Endothelial cell (in vitro differentiated cells): ENCODE results near the gene BPIFA1. TPM values are rescaled to one million over a fixed set of nuclear protein-coding genes. Genes with fewer than 3 reads are reported as not detected.

Experiments
- DNase-seq: peaks from one replicate; pipeline ENCODE4 v3.0.0; 2021; ENCODE audit warnings: low spot score
- H3K27ac Mint-ChIP-seq: one replicate; pipeline ENCODE4 v1.8.0; 2021; ENCODE audit warnings: mixed read lengths, inconsistent platforms; ENCODE audit not compliant: unreplicated experiment
- H3K27me3 Mint-ChIP-seq: one replicate; pipeline ENCODE4 v1.8.0; 2021; ENCODE audit warnings: mild to moderate bottlenecking, moderate library complexity, mixed read lengths, inconsistent platforms; ENCODE audit not compliant: unreplicated experiment
- H3K36me3 Mint-ChIP-seq: one replicate; pipeline ENCODE4 v1.8.0; 2021; ENCODE audit warnings: mild to moderate bottlenecking, low read depth, mixed read lengths, inconsistent platforms; ENCODE audit not compliant: unreplicated experiment
- H3K4me1 Mint-ChIP-seq: one replicate; pipeline ENCODE4 v1.8.0; 2021; ENCODE audit warnings: mild to moderate bottlenecking, mixed read lengths, inconsistent platforms; ENCODE audit not compliant: unreplicated experiment
- H3K4me3 Mint-ChIP-seq: one replicate; pipeline ENCODE4 v1.8.0; 2021; ENCODE audit warnings: mild to moderate bottlenecking, mixed read lengths, inconsistent platforms; ENCODE audit not compliant: unreplicated experiment
- H3K9me3 Mint-ChIP-seq: one replicate; pipeline ENCODE4 v1.8.0; 2021; ENCODE audit warnings: mixed read lengths, inconsistent platforms; ENCODE audit not compliant: unreplicated experiment
- CTCF ChIP-seq: fragments of 200-600 bp; sonication (generic); IDR thresholded peaks from one replicate; pipeline ENCODE4 v1.5.0; 2021; ENCODE audit warnings: antibody characterized with exemption; ENCODE audit not compliant: unreplicated experiment
- total RNA-seq: library from RNA; stranded (reverse); fragmentation: NEBNext Ultra II Directional; extraction: Animal tissue kit (Norgen Biotek cat#: 25700); gene quantifications from one replicate; pipeline ENCODE4 v1.2.1, GENCODE V29; 2021; ENCODE audit not compliant: unreplicated experiment

Gene BPIFA1
- total RNA-seq, 1 donor from 2014 or later, result not detected

DNA sequence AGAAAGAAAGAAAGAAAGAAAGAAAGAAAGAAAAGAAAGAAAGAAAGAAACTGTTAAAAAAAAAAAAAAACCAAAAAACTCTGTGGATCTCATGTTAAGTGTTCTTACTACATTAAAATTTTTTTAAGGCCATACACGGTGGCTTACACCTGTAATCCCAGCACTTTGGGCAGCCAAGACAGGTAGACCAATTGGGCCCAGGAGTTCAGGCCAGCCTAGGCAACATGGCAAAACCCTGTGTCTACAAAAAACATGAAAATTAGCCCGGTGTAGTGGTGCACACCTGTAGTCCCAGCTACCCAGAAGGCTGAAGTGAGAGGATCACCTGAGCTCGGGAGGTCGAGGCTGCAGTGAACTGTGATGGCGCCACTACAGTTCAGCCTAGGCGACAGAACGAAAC is 4.6 kb upstream of the BPIFA1 start:
- TF ChIP-seq CTCF, result no peak
- DNase-seq, result no peak
- Mint-ChIP-seq H3K4me1 (peaks cover 9% of the 10 kb centered on the region), H3K36me3 (no peaks in the 10 kb centered on the region), H3K4me3 (no peak overlapping the region), H3K9me3 (no peaks in the 10 kb centered on the region), H3K27me3 (no peaks in the 10 kb centered on the region), H3K27ac (no peak overlapping the region)

GRCh38 chr20:33232486-33233072 is 3.2 kb upstream of the BPIFA1 start:
- TF ChIP-seq CTCF, result no peak
- Mint-ChIP-seq H3K27ac (no peak overlapping the region), H3K27me3 (peaks cover 2% of the 10 kb centered on the region), H3K4me1 (peaks cover 9% of the 10 kb centered on the region), H3K36me3 (no peaks in the 10 kb centered on the region), H3K9me3 (no peaks in the 10 kb centered on the region), H3K4me3 (no peak overlapping the region)
- DNase-seq, result no peak

- H3K9me3 Mint-ChIP-seq, result no peaks in the 10 kb centered on the region
- DNase-seq, result peak; percentile 17
- TF ChIP-seq CTCF, result no peak
- H3K27ac Mint-ChIP-seq, result no peak overlapping the region
- no peaks in the 10 kb centered on the region for H3K36me3 Mint-ChIP-seq
- H3K4me1 Mint-ChIP-seq, result peaks cover 9% of the 10 kb centered on the region
- H3K4me3 Mint-ChIP-seq, result no peak overlapping the region
- H3K27me3 Mint-ChIP-seq, result peaks cover 4% of the 10 kb centered on the region
These were observed 2.5 kb upstream of the BPIFA1 start for GRCh38 chr20:33233129-33233774.

DNA sequence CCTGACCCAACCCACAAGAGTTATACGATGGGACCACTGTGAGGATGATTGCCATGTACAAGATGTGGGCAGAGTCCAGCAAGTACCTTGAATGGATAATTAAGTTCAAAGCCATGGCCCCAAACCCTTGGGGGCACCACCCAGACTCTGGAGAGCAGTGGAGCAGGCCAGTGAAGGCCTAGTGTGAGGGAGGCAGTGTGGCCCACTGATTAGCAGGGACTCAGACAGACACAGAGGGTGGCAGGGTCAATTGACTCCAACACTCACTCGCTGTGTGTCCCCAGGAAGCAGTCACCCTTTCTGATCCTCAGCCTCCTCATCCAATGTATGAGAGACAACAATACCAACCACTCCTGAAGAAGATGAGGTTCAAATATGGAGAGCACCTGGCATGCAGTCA is 1.7 kb upstream of the BPIFA1 start:
- peaks cover 4% of the 10 kb centered on the region for H3K27me3 Mint-ChIP-seq
- H3K9me3 Mint-ChIP-seq, result no peaks in the 10 kb centered on the region
- no peaks in the 10 kb centered on the region for H3K36me3 Mint-ChIP-seq
- H3K4me1 Mint-ChIP-seq, result peaks cover 9% of the 10 kb centered on the region
- no peak for TF ChIP-seq CTCF
- DNase-seq, result no peak
- H3K27ac Mint-ChIP-seq, result no peak overlapping the region
- H3K4me3 Mint-ChIP-seq, result no peak overlapping the region

DNA sequence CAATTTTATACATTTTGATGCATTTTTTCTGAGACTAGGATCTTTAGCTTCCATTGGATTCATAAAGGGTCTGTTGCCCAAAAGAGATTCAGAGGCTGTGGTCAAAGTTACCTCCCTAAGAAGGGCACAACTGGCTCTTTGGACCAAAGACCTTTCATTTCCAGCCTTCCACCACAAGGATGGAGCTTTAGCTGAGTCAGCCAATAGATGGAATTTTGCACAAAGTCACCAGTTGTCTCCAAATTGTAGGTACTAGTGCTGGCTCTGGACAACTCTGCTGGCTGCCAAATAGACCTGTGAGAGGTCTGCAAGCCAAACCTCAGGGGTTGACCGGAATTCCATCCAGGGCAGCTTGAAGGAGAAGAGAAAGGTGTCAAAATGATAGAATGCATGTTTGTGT is 555 bp downstream of the BPIFA1 start:
- no peak for DNase-seq
- H3K27ac Mint-ChIP-seq, result no peak overlapping the region
- H3K27me3 Mint-ChIP-seq, result peaks cover 5% of the 10 kb centered on the region
- no peak for TF ChIP-seq CTCF
- no peaks in the 10 kb centered on the region for H3K36me3 Mint-ChIP-seq
- H3K4me1 Mint-ChIP-seq, result no peaks in the 10 kb centered on the region
- no peaks in the 10 kb centered on the region for H3K9me3 Mint-ChIP-seq
- H3K4me3 Mint-ChIP-seq, result no peak overlapping the region
